IMR-90 (cell line): ENCODE measurements around the gene COL8A1. TPM values are rescaled to one million over a fixed set of nuclear protein-coding genes. Genes with fewer than 3 reads are reported as not detected.

Source experiments
- ATAC-seq: fragments of 200-7000 bp; cut with Tn5 transposase; 2 replicates; pipeline ENCODE4 v1.9.1; 2020; ENCODE audit warnings: low read depth, mild to moderate bottlenecking, moderate library complexity
- BruUV-seq: library from RNA; stranded (reverse); fragments of 400-500 nt; replicated peaks from 2 replicates; lab custom pipeline; 2021; lab: Mats Ljungman, UMichigan
- CTCF ChIA-PET: fragments of 300-600 bp; formaldehyde crosslinking; extraction: SDS; loops from one replicate; lab custom pipeline; 2021; ENCODE audit warnings: antibody characterized with exemption; lab: Yijun Ruan, JAX
- POLR2A ChIA-PET: fragments of 300-600 bp; sonication (Branson Sonifier 250); formaldehyde crosslinking; loops from one replicate; lab custom pipeline; 2022; ENCODE audit warnings: antibody characterized with exemption; ENCODE audit not compliant: unreplicated experiment; lab: Charles Lee
- DNase-seq: peaks from one replicate; pipeline ENCODE4 v3.0.0; 2013
- H2AFZ ChIP-seq: replicated peaks from 2 replicates; pipeline ENCODE3; 2013; ENCODE audit warnings: low read length, mild to moderate bottlenecking; ENCODE audit not compliant: poor library complexity
- H2AK5ac ChIP-seq: 2 replicates; pipeline ENCODE4 v1.6.1; 2013; ENCODE audit warnings: low read depth, low read length, inconsistent platforms
- H2AK9ac ChIP-seq: replicated peaks from 2 replicates; pipeline ENCODE3; 2013; ENCODE audit warnings: mild to moderate bottlenecking, low read depth, low read length, moderate library complexity; ENCODE audit not compliant: poor library complexity
- H2BK120ac ChIP-seq: 2 replicates; pipeline ENCODE4 v1.6.1; 2013; ENCODE audit warnings: low read depth, low read length, inconsistent platforms
- H2BK15ac ChIP-seq: 3 replicates; pipeline ENCODE4 v1.6.1; 2013; ENCODE audit warnings: low read depth, low read length, inconsistent platforms
- H2BK20ac ChIP-seq: 2 replicates; pipeline ENCODE4 v1.6.1; 2013; ENCODE audit warnings: low read depth, mild to moderate bottlenecking, inconsistent platforms, low read length, moderate library complexity
- H2BK5ac ChIP-seq: 2 replicates; pipeline ENCODE4 v1.6.1; 2013; ENCODE audit warnings: mild to moderate bottlenecking, low read depth, low read length, inconsistent platforms; ENCODE audit not compliant: poor library complexity, severe bottlenecking
- H3K14ac ChIP-seq: replicated peaks from 2 replicates; pipeline ENCODE4 v1.6.1; 2013; ENCODE audit warnings: low read depth, low read length, inconsistent platforms
- H3K18ac ChIP-seq: 2 replicates; pipeline ENCODE4 v1.6.1; 2013; ENCODE audit warnings: low read depth, low read length, control low read depth
- H3K23ac ChIP-seq: 2 replicates; pipeline ENCODE4 v1.6.1; 2013; ENCODE audit warnings: low read depth, low read length, inconsistent platforms
- H3K27ac ChIP-seq: 2 replicates; pipeline ENCODE4 v1.5.1; 2013; ENCODE audit warnings: mild to moderate bottlenecking, control low read depth, low read length; ENCODE audit not compliant: insufficient read depth
- H3K27me3 ChIP-seq: 2 replicates; pipeline ENCODE4 v1.6.1; 2013; ENCODE audit warnings: low read length; ENCODE audit not compliant: control insufficient read depth, insufficient read depth
- H3K36me3 ChIP-seq: 2 replicates; pipeline ENCODE4 v1.6.1; 2013; ENCODE audit warnings: low read length, mixed read lengths; ENCODE audit not compliant: control insufficient read depth, insufficient read depth
- H3K4ac ChIP-seq: 2 replicates; pipeline ENCODE4 v1.6.1; 2013; ENCODE audit warnings: low read depth, low read length, inconsistent platforms
- H3K4me1 ChIP-seq: 2 replicates; pipeline ENCODE4 v1.6.1; 2013; ENCODE audit warnings: low read length, mixed read lengths; ENCODE audit not compliant: control insufficient read depth, insufficient read depth
- H3K4me2 ChIP-seq: 2 replicates; pipeline ENCODE4 v1.6.1; 2013; ENCODE audit warnings: low read depth, mild to moderate bottlenecking, control low read depth, low read length, moderate library complexity
- H3K4me3 ChIP-seq: 2 replicates; pipeline ENCODE4 v1.5.1; 2013; ENCODE audit warnings: low read depth, mild to moderate bottlenecking, control low read depth, low read length, moderate library complexity; ENCODE audit not compliant: insufficient read depth
- H3K56ac ChIP-seq: 2 replicates; pipeline ENCODE4 v1.6.1; 2013; ENCODE audit warnings: low read length, inconsistent platforms; ENCODE audit not compliant: insufficient read depth; ENCODE audit errors: extremely low read depth
- H3K79me1 ChIP-seq, 2 experiments: 2 replicates each; pipeline ENCODE4 v1.6.1; 2013; ENCODE audit warnings: low read length in 2 of 2, inconsistent platforms in 1 of 2, low read depth in 1 of 2
- H3K9ac ChIP-seq: 2 replicates; pipeline ENCODE4 v1.6.1; 2013; ENCODE audit warnings: low read depth, low read length, control low read depth
- H3K9me1 ChIP-seq: 2 replicates; pipeline ENCODE4 v1.6.1; 2013; ENCODE audit warnings: low read length, inconsistent platforms; ENCODE audit not compliant: insufficient read depth
- H3K9me3 ChIP-seq: 2 replicates; pipeline ENCODE4 v1.6.1; 2013; ENCODE audit warnings: low read length; ENCODE audit not compliant: control insufficient read depth, insufficient read depth
- H4K20me1 ChIP-seq: 2 replicates; pipeline ENCODE4 v1.6.1; 2013; ENCODE audit warnings: low read length, inconsistent platforms; ENCODE audit not compliant: insufficient read depth
- H4K5ac ChIP-seq: 2 replicates; pipeline ENCODE4 v1.6.1; 2013; ENCODE audit warnings: mild to moderate bottlenecking, low read depth, low read length, control low read depth
- H4K8ac ChIP-seq, 2 experiments: 2 replicates each; pipeline ENCODE4 v1.6.1; 2013; ENCODE audit warnings: low read depth in 2 of 2, low read length in 2 of 2, control low read depth in 1 of 2, inconsistent platforms in 1 of 2
- H4K91ac ChIP-seq: 2 replicates; pipeline ENCODE4 v1.6.1; 2013; ENCODE audit warnings: low read depth, low read length, inconsistent platforms; ENCODE audit not compliant: insufficient read depth
- BHLHE40 ChIP-seq: fragments of 150-350 bp; IDR thresholded peaks from 2 replicates; pipeline ENCODE4 v1.6.1; 2016; ENCODE audit warnings: mild to moderate bottlenecking, low read depth, low read length
- CEBPB ChIP-seq: IDR thresholded peaks from 2 replicates; pipeline ENCODE4 v1.6.1; 2012; ENCODE audit warnings: low read depth, low read length, improper control_type of control experiment
- CHD1 ChIP-seq: IDR thresholded peaks from 2 replicates; pipeline ENCODE4 v1.6.1; 2012; ENCODE audit warnings: low read depth, low read length, improper control_type of control experiment
- ELK1 ChIP-seq: fragments of 150-350 bp; IDR thresholded peaks from 2 replicates; pipeline ENCODE4 v1.6.1; 2016; ENCODE audit warnings: low read depth, mild to moderate bottlenecking, low read length, moderate library complexity, borderline replicate concordance
- FOS ChIP-seq: fragments of 150-350 bp; IDR thresholded peaks from 2 replicates; pipeline ENCODE4 v1.6.1; 2016; ENCODE audit warnings: low read depth, low read length
- MAFK ChIP-seq: IDR thresholded peaks from 2 replicates; pipeline ENCODE4 v1.6.1; 2012; ENCODE audit warnings: low read depth, low read length, improper control_type of control experiment
- MAZ ChIP-seq: IDR thresholded peaks from 2 replicates; pipeline ENCODE4 v1.6.1; 2012; ENCODE audit warnings: low read depth, mild to moderate bottlenecking, low read length, improper control_type of control experiment, moderate library complexity, borderline replicate concordance
- MXI1 ChIP-seq: IDR thresholded peaks from 2 replicates; pipeline ENCODE4 v1.6.1; 2012; ENCODE audit warnings: low read depth, mild to moderate bottlenecking, low read length, moderate library complexity, borderline replicate concordance
- POLR2A ChIP-seq: IDR thresholded peaks from 2 replicates; pipeline ENCODE4 v1.6.1; 2012; ENCODE audit warnings: mild to moderate bottlenecking, low read depth, low read length
- RCOR1 ChIP-seq: IDR thresholded peaks from 2 replicates; pipeline ENCODE4 v1.6.1; 2012; ENCODE audit warnings: mild to moderate bottlenecking, low read length, improper control_type of control experiment; ENCODE audit not compliant: insufficient replicate concordance
- RFX5 ChIP-seq: IDR thresholded peaks from 2 replicates; pipeline ENCODE4 v1.8.0; 2012; ENCODE audit warnings: low read depth, mild to moderate bottlenecking, low read length, moderate library complexity
- SMC3 ChIP-seq: fragments of 150-350 bp; IDR thresholded peaks from 2 replicates; pipeline ENCODE4 v1.6.1; 2016; ENCODE audit warnings: low read depth, mild to moderate bottlenecking, antibody characterized with exemption, low read length, moderate library complexity
- WGBS, 2 experiments: methylation state at CpG; one replicate each; pipeline versions ENCODE4 v1.1.5 to v1.1.7; 2013; ENCODE audit warnings: missing lambda C conversion rate in 2 of 2; ENCODE audit not compliant: insufficient read length in 1 of 2; ENCODE audit errors: extremely low coverage in 2 of 2; 5-methylcytosine and 5-hydroxymethylcytosine counted together
- dilution Hi-C: fragments of 300-500 bp; cut with HindIII; formaldehyde crosslinking; loops from one replicate; pipeline ENCODE4 v1.14.3; 2018; ENCODE audit warnings: low sequenced_read_pairs; ENCODE audit not compliant: unreplicated experiment
- in situ Hi-C: fragments of 300-500 bp; cut with MboI; formaldehyde crosslinking; loops from 3 replicates; pipeline ENCODE4 v1.14.3; 2019; ENCODE audit warnings: low sequenced_read_pairs, inconsistent platforms, mixed read lengths
- intact Hi-C: fragments of 100-400 bp; cut with micrococcal nuclease; formaldehyde crosslinking; loops from 2 replicates; pipeline ENCODE4 v1.10.0; 2022
- polyA plus RNA-seq, 3 experiments: library from polyadenylated mRNA; depleted of rRNA; stranded (reverse); fragments of >200 nt; gene quantifications; 2 replicates each; pipeline ENCODE4 v1.2.3, GENCODE V29; 2012; ENCODE audit warnings: low replicate concordance in 1 of 3
- total RNA-seq: library from RNA; depleted of rRNA; stranded (reverse); fragments of >200 nt; gene quantifications from 2 replicates; pipeline ENCODE4 v1.2.3, GENCODE V29; 2012

COL8A1 gene
- total and polyA plus RNA-seq, 2 of the 4 experiments (the other 2 are of a cell fraction), result 119 to 151 TPM

GRCh38 chr3:99805160-99805559, 166.8 kb downstream of the COL8A1 start:
- H3K27me3 ChIP-seq, result no peaks in the 10 kb centered on the region
- no peak overlapping the region for H3K23ac ChIP-seq
- no peak overlapping the region for H3K18ac ChIP-seq
- no peak for TF ChIP-seq MAZ
- no peak for TF ChIP-seq RFX5
- no peak for TF ChIP-seq POLR2A
- no peak for TF ChIP-seq MAFK
- no peak for TF ChIP-seq FOS
- TF ChIP-seq BHLHE40, result no peak
- TF ChIP-seq CEBPB, result no peak
- TF ChIP-seq ELK1, result no peak
- no peak for TF ChIP-seq CHD1
- no peak for TF ChIP-seq RCOR1
- no peak for TF ChIP-seq SMC3
- no peak for TF ChIP-seq MXI1
- no peak overlapping the region for H3K9ac ChIP-seq
- peaks cover 8% of the 10 kb centered on the region for H3K9me3 ChIP-seq
- H3K36me3 ChIP-seq, result no peaks in the 10 kb centered on the region
- no peak overlapping the region for H3K4ac ChIP-seq
- dilution Hi-C loops, result no loop called here
- H4K8ac ChIP-seq, result no peak overlapping the region
- H2AK5ac ChIP-seq, result no peak overlapping the region
- H2BK15ac ChIP-seq, result no peak overlapping the region
- H2AFZ ChIP-seq, result no peak overlapping the region
- no peak overlapping the region for H3K27ac ChIP-seq
- ATAC-seq, result no peak
- no peaks in the 10 kb centered on the region for H3K79me1 ChIP-seq
- no peak overlapping the region for H2BK120ac ChIP-seq
- no peak overlapping the region for H2BK20ac ChIP-seq
- DNase-seq, result no peak
- intact Hi-C loops, result loop anchor here (5.0 kb wide), 1 partner anchor 783 kb away; no protein-coding TSS in a partner anchor
- H3K4me2 ChIP-seq, result no peak overlapping the region
- BruUV-seq, result no TSS peak
- H4K5ac ChIP-seq, result no peak overlapping the region
- H2BK5ac ChIP-seq, result no peak overlapping the region
- H3K56ac ChIP-seq, result no peak overlapping the region
- H2AK9ac ChIP-seq, result no peak overlapping the region
- H4K20me1 ChIP-seq, result no peaks in the 10 kb centered on the region
- no peak overlapping the region for H3K4me3 ChIP-seq
- no peaks in the 10 kb centered on the region for H3K4me1 ChIP-seq
- POLR2A ChIA-PET, result no interaction called here
- CTCF ChIA-PET, result no interaction called here
- no peak overlapping the region for H3K14ac ChIP-seq
- 80% methylated on average over 1 of the region's 2 CpGs; no CpG with 5 or more reads in 1 of the 2 experiments for WGBS, 2 experiments
- H3K9me1 ChIP-seq, result no peaks in the 10 kb centered on the region
- H4K91ac ChIP-seq, result no peak overlapping the region
- in situ Hi-C loops, result no loop called here
